H9 (cell line): ENCODE data around the gene JARID2. TPM values are rescaled to one million over a fixed set of nuclear protein-coding genes. Genes with fewer than 3 reads are reported as not detected.

ENCODE experiments used
- DNase-seq: peaks from one replicate; pipeline ENCODE4 v3.0.0-alpha.2; 2017
- H2AFZ ChIP-seq: one replicate; pipeline ENCODE4 v1.6.1; 2013; ENCODE audit warnings: mild to moderate bottlenecking, low read length, control low read depth, moderate library complexity
- H2AK5ac ChIP-seq: 2 replicates; pipeline ENCODE4 v1.6.1; 2013; ENCODE audit warnings: low read length, control low read depth, mixed read lengths; ENCODE audit not compliant: insufficient read length
- H2BK120ac ChIP-seq: one replicate; pipeline ENCODE4 v1.6.1; 2013; ENCODE audit warnings: low read depth, mild to moderate bottlenecking, low read length, control low read depth, inconsistent platforms; ENCODE audit not compliant: poor library complexity, severe bottlenecking
- H2BK12ac ChIP-seq: 2 replicates; pipeline ENCODE4 v1.6.1; 2013; ENCODE audit warnings: low read length, control low read depth, mixed read lengths, low read depth; ENCODE audit not compliant: insufficient read length
- H2BK15ac ChIP-seq: 2 replicates; pipeline ENCODE4 v1.6.1; 2013; ENCODE audit warnings: low read depth, low read length, control low read depth
- H2BK20ac ChIP-seq: one replicate; pipeline ENCODE4 v1.6.1; 2013; ENCODE audit warnings: low read depth, mild to moderate bottlenecking, low read length, control low read depth, inconsistent platforms; ENCODE audit not compliant: poor library complexity, severe bottlenecking
- H2BK5ac ChIP-seq: 2 replicates; pipeline ENCODE4 v1.6.1; 2013; ENCODE audit warnings: low read length, control low read depth, mixed read lengths; ENCODE audit not compliant: insufficient read length
- H3K14ac ChIP-seq: 2 replicates; pipeline ENCODE4 v1.6.1; 2013; ENCODE audit warnings: low read length, control low read depth; ENCODE audit not compliant: insufficient read depth
- H3K18ac ChIP-seq: 2 replicates; pipeline ENCODE4 v1.6.1; 2013; ENCODE audit warnings: low read depth, mild to moderate bottlenecking, mixed read lengths, low read length, control low read depth; ENCODE audit not compliant: insufficient read length
- H3K23ac ChIP-seq: 2 replicates; pipeline ENCODE4 v1.6.1; 2013; ENCODE audit warnings: low read length, control low read depth, mixed read lengths, low read depth; ENCODE audit not compliant: insufficient read length
- H3K23me2 ChIP-seq: 2 replicates; pipeline ENCODE4 v1.6.1; 2013; ENCODE audit warnings: low read depth, mild to moderate bottlenecking, mixed read lengths, low read length, control low read depth; ENCODE audit not compliant: insufficient read length, poor library complexity, severe bottlenecking
- H3K27ac ChIP-seq: 2 replicates; pipeline ENCODE4 v1.5.1; 2013; ENCODE audit warnings: low read length, control low read depth, mixed read lengths, low read depth; ENCODE audit not compliant: insufficient read length
- H3K27me3 ChIP-seq: 2 replicates; pipeline ENCODE4 v1.6.1; 2013; ENCODE audit warnings: low read length, control low read depth, inconsistent platforms; ENCODE audit not compliant: insufficient read depth
- H3K4ac ChIP-seq: 2 replicates; pipeline ENCODE4 v1.6.1; 2013; ENCODE audit warnings: low read depth, mild to moderate bottlenecking, control low read depth, inconsistent platforms, low read length, moderate library complexity
- H3K4me1 ChIP-seq: 2 replicates; pipeline ENCODE4 v1.6.1; 2013; ENCODE audit warnings: low read length, control low read depth, inconsistent platforms; ENCODE audit not compliant: insufficient read depth
- H3K4me2 ChIP-seq: 2 replicates; pipeline ENCODE4 v1.6.1; 2013; ENCODE audit warnings: low read length, control low read depth, mixed read lengths; ENCODE audit not compliant: insufficient read length, insufficient read depth
- H3K56ac ChIP-seq: 2 replicates; pipeline ENCODE4 v1.6.1; 2013; ENCODE audit warnings: low read depth, mild to moderate bottlenecking, mixed read lengths, low read length, control low read depth; ENCODE audit not compliant: insufficient read length
- H3K79me1 ChIP-seq: 2 replicates; pipeline ENCODE4 v1.6.1; 2013; ENCODE audit warnings: low read depth, mild to moderate bottlenecking, moderate library complexity, low read length, control low read depth, inconsistent platforms; ENCODE audit not compliant: insufficient read depth, poor library complexity, severe bottlenecking
- H3K79me2 ChIP-seq: 2 replicates; pipeline ENCODE4 v1.6.1; 2013; ENCODE audit warnings: low read length, control low read depth, inconsistent platforms; ENCODE audit not compliant: insufficient read depth
- H3K9ac ChIP-seq: 2 replicates; pipeline ENCODE4 v1.6.1; 2013; ENCODE audit warnings: low read length, control low read depth, mixed read lengths; ENCODE audit not compliant: insufficient read length; ENCODE audit errors: extremely low read depth
- H3K9me3 ChIP-seq: one replicate; pipeline ENCODE4 v1.6.1; 2013; ENCODE audit warnings: low read depth, low read length, inconsistent platforms; ENCODE audit not compliant: control insufficient read depth
- H3T11ph ChIP-seq: one replicate; pipeline ENCODE4 v1.6.1; 2013; ENCODE audit warnings: mild to moderate bottlenecking, low read length, control low read depth, inconsistent platforms
- H4K20me1 ChIP-seq: one replicate; pipeline ENCODE4 v1.6.1; 2013; ENCODE audit not compliant: control insufficient read depth, insufficient read length, insufficient read depth
- H4K5ac ChIP-seq: 2 replicates; pipeline ENCODE4 v1.6.1; 2013; ENCODE audit warnings: low read depth, mild to moderate bottlenecking, mixed read lengths, low read length, control low read depth; ENCODE audit not compliant: insufficient read length
- H4K8ac ChIP-seq: replicated peaks from 2 replicates; pipeline ENCODE4 v1.6.1; 2013; ENCODE audit warnings: low read length, control low read depth, mixed read lengths, low read depth; ENCODE audit not compliant: insufficient read length
- H4K91ac ChIP-seq: 2 replicates; pipeline ENCODE4 v1.6.1; 2013; ENCODE audit warnings: low read depth, mild to moderate bottlenecking, moderate library complexity, mixed read lengths, low read length, control low read depth; ENCODE audit not compliant: insufficient read length
- H3K27ac Mint-ChIP-seq, 3 experiments: 2 replicates in 2 of 3; 3 replicates in 1 of 3; pipeline ENCODE4 v1.8.0; 2020 to 2021; ENCODE audit warnings: mixed read lengths in 3 of 3, mild to moderate bottlenecking in 1 of 3, moderate library complexity in 1 of 3
- H3K27me3 Mint-ChIP-seq: 2 replicates; pipeline ENCODE4 v1.8.0; 2021; ENCODE audit warnings: low read depth, mild to moderate bottlenecking, moderate library complexity, mixed read lengths
- H3K36me3 Mint-ChIP-seq, 3 experiments: 2 replicates in 2 of 3; 3 replicates in 1 of 3; pipeline ENCODE4 v1.8.0; 2020 to 2021; ENCODE audit warnings: low read depth in 3 of 3, mixed read lengths in 3 of 3; ENCODE audit not compliant: insufficient read depth in 1 of 3
- H3K4me1 Mint-ChIP-seq, 2 experiments: 2 replicates each; pipeline ENCODE4 v1.8.0; 2020; ENCODE audit warnings: mixed read lengths in 2 of 2
- H3K4me3 Mint-ChIP-seq, 2 experiments: 2 replicates in 1 of 2; 3 replicates in 1 of 2; pipeline ENCODE4 v1.8.0; 2020 to 2021; ENCODE audit warnings: mild to moderate bottlenecking in 2 of 2, mixed read lengths in 2 of 2, moderate library complexity in 1 of 2
- H3K9me3 Mint-ChIP-seq, 2 experiments: 2 replicates in 1 of 2; 3 replicates in 1 of 2; pipeline ENCODE4 v1.8.0; 2020; ENCODE audit warnings: mild to moderate bottlenecking in 2 of 2, mixed read lengths in 2 of 2, moderate library complexity in 1 of 2
- CTCF ChIP-seq: fragments of 200-600 bp; sonication (generic); conservative IDR thresholded peaks from 3 replicates; pipeline ENCODE4 v1.8.0; 2021; ENCODE audit warnings: antibody characterized with exemption, mild to moderate bottlenecking
- WGBS: extraction: QIAGEN DNeasy Blood & Tissue Kit; methylation state at CpG from one replicate; pipeline ENCODE4 v1.1.7; 2013; ENCODE audit warnings: missing lambda C conversion rate, low lambda C conversion rate, mixed read lengths; ENCODE audit not compliant: insufficient read length; ENCODE audit errors: extremely low coverage; 5-methylcytosine and 5-hydroxymethylcytosine counted together
- long read RNA-seq: library from polyadenylated mRNA; unstranded; transcript quantifications from one replicate; pipeline ENCODE4 v2.0.0, GENCODE V29; 2020
- total RNA-seq: library from RNA; stranded (reverse); gene quantifications from 2 replicates; pipeline ENCODE4 v1.2.1, GENCODE V29; 2021

Gene JARID2
- total RNA-seq: 174 and 181 TPM in 2 replicates
- long read RNA-seq, full-length matches to known transcripts: 206 of 558 reads
- long read RNA-seq, partial matches to known transcripts: 247 of 558 reads
- long read RNA-seq, other reads (novel, unspliced or antisense): 105 of 558 reads

- Histone ChIP-seq H3T11ph (no peak within 1 kb of the TSS), H3K9me3 (no peaks in the 10 kb centered on the region), H3K14ac (no peak within 1 kb of the TSS; the same call in 1 of the 2 replicates), H3K79me2 (peaks cover 39% of the 10 kb centered on the region), H3K9ac (peak within 1 kb of the TSS; percentile 97), H2BK20ac (no peak within 1 kb of the TSS), H3K4ac (no peak within 1 kb of the TSS), H3K56ac (no peak within 1 kb of the TSS), H3K4me2 (peak within 1 kb of the TSS; percentile 99), H3K23me2 (peaks cover 17% of the 10 kb centered on the region), H3K27ac (no peak within 1 kb of the TSS), H2BK5ac (no peak within 1 kb of the TSS), H4K20me1 (peaks cover 3% of the 10 kb centered on the region), H3K27me3 (no peaks in the 10 kb centered on the region), H3K18ac (peak within 1 kb of the TSS; percentile 71), H3K4me1 (peaks cover 2% of the 10 kb centered on the region; the same call in 1 of the 2 replicates), H3K23ac (no peak within 1 kb of the TSS), H3K79me1 (no peaks in the 10 kb centered on the region), H2AK5ac (no peak within 1 kb of the TSS), H2BK12ac (no peak within 1 kb of the TSS), H2AFZ (no peak within 1 kb of the TSS), H4K5ac (no peak within 1 kb of the TSS), H4K8ac (no peak within 1 kb of the TSS), H4K91ac (no peak within 1 kb of the TSS), H2BK120ac (no peak within 1 kb of the TSS), H2BK15ac (no peak within 1 kb of the TSS)
- WGBS: no CpG with 5 or more reads among the region's 59 CpGs
- H3K36me3 Mint-ChIP-seq: peaks cover 19 to 29% (median 25%) of the 10 kb centered on the region in 3 experiments
- DNase-seq: peak; percentile 97
- peak within 1 kb of the TSS; percentile 97 to 99 (median 99) for H3K27ac Mint-ChIP-seq
- TF ChIP-seq CTCF: no peak
- H3K4me3 Mint-ChIP-seq: peak within 1 kb of the TSS; percentile 97 to 99
- no peaks in the 10 kb centered on the region for H3K27me3 Mint-ChIP-seq
- peaks cover 50 to 51% of the 10 kb centered on the region in 2 experiments for H3K4me1 Mint-ChIP-seq
- peaks cover 4 to 14% of the 10 kb centered on the region in 2 experiments for H3K9me3 Mint-ChIP-seq
Measured at GRCh38 chr6:15245361-15246216, at the start of gene JARID2. TSS of gene JARID2 (plus strand) at chr6:15246069. CDS start at chr6:15246540, 471 bp downstream.
